GM18499 (cell line): ENCODE measurements around the gene AP1M2.
"Not testable (repeated sequence)": the region's sequence is repeated elsewhere in the genome, so short reads cannot be mapped to it uniquely, and the experiment has no call there.

Experiments used
- ATAC-seq: cut with Tn5 transposase; IDR thresholded peaks from one replicate; pipeline ENCODE4 v1.9.1; 2021; ENCODE audit warnings: moderate number of reproducible peaks; ENCODE audit not compliant: insufficient read depth, unreplicated experiment

AP1M2 gene

DNA sequence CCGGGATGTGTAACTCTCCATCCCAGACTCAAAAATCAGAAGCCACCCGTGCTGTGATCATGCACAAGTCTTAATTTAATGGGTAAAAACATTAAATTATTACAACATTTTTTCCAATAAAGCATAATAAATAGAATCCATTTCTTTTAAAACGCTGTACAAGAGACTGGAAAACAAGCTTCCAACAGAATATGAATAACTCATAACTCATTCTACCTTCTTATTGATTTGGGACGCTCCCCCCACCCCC lies 20.8 kb downstream of the AP1M2 start:
- ATAC-seq: no peak

DNA sequence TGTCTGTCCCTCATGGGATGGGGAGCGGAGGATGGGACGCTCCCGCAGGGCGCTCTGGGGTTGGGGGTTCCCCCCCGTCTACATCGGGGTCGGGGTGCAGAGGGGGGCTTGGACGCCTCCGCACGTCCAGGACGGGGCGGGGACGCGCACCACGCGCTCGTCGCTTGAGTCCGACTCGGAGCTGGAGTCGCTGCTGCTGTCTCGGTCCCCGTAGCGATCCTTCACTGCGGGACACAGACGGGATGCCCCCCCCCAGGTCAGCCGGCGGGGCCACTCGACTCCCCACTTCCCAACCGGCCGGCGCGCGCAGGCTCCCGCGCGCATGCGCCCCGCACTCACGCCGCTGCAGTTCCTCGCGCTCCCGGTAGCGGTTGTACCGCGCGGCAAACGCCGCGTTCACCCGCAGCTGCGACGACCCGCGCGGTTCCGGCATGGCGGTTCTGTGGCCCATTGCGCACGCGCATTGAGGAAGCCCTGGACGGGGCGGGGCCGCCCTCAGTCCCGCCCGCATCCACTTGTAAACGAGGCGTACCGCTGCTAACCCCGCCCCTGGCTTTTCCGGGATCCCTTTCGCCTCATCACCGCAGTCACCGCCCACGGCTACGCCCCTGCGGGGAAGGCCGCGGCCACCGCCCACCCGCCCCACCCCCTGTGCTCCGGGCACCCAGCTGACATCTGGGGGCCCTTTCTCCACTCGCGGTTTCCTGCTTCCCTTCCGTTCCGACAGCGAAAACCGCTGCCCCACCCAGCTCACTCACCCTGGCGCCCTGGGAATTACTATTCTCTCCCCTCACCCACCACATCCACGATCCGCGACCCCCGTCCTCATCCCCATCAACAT lies 21.3 kb downstream of the AP1M2 start, which contains the start of gene KRI1:
Gene KRI1 (minus strand): TSS at position 444 of the 841 bp plus-strand sequence. CDS start 11 bp downstream, at position 433.
- peak; percentile 28 for ATAC-seq

DNA sequence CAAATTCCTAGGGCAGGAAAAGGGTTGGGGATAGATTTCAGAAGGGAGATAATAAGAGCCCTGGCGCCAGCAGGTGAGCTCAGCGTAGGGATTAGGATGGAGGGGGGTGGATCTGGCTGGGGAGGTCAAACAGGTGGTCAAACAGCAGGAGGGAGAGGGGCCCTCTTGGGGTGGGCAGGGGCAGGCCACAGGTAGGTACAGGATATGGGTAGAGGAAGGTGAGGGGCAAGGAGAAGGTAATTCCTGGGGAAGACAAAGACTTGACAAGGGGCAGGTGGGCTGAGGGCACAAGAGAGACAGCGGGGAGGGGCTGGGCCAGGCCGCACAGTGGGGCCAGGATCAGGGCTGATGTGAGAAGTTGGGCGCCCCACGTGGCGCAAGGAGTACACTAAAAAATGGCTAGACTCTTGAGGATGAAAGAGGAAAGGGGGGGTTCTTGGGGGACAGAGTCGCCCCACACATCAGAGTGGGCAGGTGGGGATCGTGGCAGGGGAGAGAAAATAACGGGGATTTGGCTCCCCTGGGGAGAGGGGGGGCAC lies 22.0 kb downstream of the AP1M2 start:
- ATAC-seq: no peak

DNA sequence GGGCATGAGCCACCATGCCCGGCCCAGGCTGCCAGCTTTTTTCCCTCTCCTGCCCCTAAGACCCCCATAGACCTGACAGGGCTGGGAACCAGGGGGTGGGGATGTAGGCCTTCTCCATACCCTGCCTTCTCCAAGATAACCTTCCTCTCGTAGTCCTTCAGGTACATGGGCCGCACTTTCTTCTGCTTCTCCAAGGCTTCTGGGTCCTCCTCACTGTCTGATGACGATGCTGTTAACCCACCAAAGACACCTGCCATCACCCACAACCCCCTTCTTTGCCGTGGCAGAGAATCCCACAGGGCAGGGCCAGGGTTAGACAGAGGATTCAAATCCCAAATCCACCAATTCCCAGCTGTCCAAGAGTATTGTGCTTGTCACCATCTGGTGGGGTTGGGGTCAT lies 24.5 kb downstream of the AP1M2 start:
- ATAC-seq: no peak

DNA sequence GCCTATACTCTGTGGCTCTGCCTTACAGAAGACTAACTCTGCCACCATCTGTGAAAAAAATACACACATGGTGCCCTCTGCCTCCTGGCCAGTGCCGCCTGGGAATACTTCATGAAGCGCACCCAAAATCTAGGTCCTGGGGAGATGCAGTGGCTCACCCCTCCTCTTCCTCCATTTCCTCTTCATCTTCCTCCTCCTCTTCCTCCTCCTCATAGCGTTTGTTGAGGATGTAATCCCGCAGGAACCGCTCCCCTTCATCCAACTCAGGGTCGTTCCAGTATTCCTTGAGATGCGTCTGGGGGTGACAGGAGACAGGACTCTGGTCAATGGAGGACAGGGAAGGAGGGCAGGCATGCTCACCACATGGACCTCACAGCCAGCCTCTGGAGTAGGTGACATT lies 27.0 kb downstream of the AP1M2 start:
- no peak for ATAC-seq

DNA sequence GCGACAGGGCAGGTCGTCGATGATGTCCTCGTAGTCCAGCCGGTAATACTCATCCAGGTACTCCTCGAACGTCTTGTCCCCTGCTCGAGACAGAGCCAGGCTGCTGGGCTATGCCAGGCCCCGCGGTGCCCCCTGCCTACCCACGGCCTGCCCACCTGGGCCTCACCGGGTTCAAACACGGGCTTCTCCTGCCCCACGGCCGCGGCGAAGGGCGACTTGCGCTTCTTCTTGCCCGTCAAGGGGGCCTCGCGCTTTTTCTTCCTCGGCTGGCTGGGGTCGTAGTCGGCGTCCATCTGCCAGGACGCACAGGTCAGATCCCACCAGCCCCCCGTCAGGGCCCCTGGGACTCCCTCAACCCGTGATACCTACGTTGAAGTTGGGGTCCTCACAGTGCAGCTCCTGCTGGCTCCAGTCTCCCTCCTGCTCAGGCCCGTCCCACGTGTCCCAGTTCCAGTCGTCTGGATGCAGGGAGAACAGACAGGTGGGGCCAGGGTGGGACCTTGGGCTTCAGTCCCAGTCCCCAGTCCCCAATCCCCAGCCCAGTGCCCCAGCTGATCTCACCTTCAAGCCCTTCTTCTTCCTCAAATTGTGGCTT lies 29.4 kb downstream of the AP1M2 start:
- no peak for ATAC-seq

DNA sequence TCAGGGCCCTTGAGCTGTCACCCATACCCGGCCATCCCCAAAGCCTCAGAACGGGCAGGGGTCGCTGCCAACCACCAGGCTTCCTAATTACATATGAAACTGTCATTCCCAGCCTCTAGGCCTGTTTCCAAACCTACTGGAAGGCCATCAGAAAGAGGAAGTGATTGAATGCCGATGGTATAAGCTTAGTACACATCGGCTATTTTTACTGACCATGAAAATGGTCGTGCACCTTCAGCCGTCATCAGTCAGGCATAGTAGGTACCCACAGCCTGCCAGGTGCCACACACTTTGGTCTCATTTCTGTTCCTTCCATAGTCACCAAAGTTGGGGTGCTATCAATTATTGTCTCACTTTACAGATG lies 31.5 kb downstream of the AP1M2 start:
- ATAC-seq: no peak

DNA sequence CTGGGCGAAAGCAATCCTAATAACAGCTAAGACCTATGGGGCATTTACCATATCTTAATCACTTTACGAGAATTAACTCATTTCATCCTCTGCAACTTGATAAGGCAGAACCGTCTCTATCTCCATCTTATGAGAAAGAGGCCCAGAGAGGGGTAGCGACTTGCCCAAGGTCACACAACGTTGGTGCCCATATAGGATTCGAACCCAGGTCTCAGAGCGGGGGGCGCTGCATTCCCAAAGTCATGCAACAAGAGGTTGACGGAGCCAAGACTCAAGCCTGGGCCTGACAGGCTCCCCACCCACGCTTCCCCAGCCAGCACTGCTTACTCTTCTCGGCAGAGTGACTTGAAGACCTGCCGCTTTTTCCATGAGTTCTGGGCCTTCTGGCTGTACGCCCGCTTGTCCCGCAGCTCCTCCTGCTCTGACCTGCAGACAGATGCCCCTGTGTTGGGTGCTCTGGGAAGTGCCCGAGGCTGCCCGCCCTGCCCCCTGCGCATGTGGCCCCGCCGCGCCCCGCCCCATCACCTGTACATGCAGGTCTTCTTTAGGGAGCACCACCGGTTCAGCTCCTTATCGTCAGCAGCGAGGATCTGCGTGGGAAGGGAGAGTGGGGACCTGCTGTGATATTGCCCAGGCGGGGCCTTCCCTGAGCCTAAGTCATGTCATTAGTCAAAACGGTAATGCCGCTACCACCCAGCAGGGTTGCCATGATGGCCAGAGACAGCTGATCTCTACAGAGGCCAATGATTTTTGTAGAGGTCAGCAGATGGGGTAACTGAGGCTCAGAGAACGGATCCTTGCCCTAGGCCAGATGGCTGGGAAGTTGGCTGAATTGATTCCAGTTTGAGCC lies 32.1 kb downstream of the AP1M2 start:
- no peak for ATAC-seq

DNA sequence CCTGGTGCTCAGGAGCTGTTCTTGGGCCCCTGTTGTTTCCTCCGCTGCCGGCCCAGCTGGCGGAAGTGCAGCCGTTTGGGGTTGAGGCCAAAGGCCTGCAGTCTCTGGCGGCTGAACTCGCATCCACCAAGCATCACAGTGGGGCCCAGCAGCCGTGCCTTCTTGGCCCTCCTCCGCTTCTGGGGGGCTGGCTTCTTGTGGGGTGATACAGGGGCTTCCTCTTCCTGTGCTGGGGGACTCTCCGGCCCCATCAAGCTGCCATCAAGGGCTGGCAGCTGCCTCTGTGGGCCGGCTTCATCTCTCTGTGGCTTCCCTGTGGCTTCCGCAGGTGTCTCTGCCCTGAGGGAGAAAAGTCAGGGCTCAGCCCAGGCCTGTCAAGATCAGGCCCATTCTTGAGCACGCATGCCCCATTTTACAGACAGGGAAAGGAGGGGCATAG lies 33.1 kb downstream of the AP1M2 start:
- no peak for ATAC-seq

DNA sequence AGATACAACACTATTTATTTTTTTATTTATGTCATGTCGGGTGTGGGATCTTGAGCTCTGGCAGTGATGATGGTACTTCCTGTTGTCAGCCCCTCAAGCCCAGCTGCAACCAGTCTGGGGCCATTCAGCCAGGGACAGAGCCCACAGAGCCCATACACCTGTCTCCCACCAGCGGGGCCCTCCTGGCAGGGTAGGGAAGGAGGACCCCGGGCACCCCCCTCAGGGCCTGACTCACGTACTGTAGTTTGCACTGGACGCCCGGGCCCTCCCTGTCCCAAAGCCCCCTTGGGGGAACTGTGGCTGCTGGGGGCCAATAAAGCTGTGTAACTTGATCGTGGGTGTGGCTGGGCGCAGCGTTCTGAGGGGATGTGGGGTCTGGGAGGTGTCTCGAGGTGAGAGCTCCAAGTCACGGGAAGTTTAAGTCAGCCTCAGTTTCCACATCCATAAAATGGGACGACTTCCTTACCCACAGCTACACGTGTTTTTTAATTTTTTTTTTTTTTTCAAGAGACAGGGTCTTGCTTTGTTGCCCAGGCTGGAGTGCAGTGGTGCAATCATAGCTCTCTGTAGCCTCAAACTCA lies 33.9 kb downstream of the AP1M2 start:
- no peak for ATAC-seq

DNA sequence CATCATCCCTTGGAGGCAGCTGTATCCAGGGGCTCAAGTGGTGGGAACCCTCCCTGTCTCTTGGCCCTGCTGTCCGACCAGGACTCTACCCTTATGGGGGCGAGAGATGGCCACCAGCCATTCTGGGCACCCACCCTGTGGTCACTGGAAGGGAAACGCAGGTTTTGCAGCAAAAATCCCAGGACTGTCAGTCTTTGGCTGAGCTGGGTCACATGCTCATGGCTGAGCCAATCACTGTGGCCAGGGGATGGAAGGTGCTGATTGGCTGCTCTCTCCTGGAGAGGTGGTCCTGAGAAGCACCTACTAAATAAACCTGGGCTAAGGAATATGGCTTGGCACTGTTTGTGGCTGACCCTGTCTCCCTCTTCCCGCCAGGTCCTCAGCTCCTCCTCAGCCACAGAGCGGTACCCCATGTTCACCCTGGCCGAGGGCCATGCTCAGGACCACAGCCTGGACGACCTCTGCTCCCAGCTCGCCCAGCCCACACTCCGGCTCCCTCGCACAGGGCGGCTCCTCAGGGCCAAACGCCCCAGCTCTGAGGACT lies 34.5 kb downstream of the AP1M2 start:
- no peak for ATAC-seq

DNA sequence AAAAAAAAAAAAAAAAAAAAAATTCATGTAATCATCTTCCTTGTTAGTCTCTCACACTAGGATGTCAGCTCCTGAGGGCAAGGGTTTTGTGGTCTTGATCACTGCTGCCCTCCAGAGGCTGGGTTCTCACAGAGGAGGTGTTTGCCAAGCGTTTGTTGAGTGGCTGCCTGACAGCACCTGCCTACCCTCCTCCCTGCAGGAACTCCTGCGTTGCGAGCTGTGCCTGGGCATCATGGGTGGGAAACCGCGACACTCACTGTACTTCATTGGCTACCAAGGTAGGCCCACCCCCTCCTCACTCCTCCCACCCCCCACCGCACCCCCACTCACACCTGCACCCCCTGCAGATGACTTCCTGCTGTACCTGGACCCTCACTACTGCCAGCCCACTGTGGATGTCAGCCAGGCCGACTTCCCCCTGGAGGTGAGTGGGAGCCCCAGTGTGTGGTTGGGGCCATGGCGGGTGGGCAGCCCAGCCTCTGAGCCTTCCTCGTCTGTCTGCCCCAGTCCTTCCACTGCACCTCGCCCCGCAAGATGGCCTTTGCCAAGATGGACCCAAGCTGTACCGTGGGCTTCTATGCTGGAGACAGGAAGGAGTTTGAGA lies 35.3 kb downstream of the AP1M2 start:
- no peak for ATAC-seq

DNA sequence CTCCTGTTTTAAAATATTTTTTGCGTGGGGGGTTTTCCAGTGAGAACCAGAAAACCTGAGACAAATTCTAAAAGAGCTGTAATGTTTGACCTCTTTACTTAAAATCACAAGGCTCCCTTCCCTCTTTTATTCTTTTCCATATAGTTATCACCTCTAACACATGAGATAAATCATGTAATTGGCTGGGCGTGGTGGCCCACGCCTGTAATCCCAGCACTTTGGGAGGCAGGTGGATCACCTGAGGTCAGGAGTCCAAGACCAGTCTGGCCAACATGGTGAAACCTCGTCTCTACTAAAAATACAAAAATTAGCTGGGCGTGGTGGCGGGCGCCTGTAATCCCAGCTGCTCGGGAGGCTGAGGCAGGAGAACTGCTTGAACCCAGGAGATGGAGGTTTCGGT lies 36.1 kb downstream of the AP1M2 start:
- not testable (repeated sequence) for ATAC-seq

DNA sequence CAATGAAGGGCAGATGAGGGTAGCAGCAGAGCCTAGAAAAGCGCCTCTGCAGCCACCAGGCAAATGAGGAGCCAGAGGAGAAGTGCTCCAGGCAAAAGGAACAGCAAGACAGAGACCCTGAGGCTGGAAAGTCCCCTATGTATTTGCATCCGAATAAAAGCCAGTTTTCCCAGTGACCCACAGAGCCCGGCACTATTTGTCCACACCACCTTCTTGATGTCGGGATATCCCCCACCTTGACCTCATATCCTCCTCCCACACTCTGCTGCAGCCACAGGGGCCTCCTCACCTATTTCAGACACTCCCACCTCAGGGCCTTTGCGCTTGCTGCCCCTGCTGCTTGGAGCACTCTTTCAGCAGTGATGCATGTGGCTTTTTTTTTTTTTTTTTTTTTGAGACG lies 36.8 kb downstream of the AP1M2 start:
- no peak for ATAC-seq

DNA sequence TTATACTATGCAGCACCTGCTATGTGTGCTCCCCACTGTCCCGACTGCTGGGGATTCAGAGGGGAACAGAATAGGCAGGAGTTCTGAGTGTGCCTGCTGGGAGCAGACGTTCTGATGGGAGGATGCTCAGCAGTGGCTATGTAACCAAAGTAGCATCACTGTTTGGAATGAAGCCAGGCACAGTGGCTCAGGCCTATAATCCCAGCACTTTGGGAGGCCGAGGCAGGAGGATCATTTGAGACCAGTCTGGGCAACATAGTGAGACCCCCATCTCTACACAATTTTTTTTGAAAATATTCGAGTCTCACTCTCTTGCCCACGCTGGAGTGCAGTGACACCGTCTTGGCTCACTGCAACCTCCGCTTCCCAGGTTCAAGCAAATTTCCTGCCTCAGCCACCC lies 37.4 kb downstream of the AP1M2 start:
- ATAC-seq: no peak

DNA sequence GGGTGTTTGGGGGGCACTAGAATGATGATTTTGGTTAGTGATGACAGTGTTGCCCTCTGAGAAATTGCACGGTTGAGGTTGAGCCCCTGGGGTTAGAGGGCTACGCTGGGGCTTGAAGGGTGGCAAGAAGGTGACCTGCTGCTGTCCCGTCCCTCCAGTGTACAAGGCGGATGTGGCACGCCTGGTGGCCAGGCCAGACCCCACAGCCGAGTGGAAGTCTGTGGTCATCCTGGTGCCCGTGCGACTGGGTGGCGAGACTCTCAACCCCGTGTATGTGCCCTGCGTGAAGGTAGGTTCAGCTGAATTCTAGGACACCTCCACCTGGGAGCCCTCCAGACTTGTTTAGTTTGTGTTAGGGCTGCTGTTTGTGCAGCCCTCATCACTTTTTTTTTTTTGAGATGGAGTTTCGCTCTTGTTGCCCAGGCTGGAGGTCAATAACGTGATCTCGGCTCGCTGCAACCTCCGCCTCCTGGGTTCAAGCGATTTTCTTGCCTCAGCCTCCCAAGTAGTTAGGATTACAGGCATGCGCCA lies 38.3 kb downstream of the AP1M2 start:
- no peak for ATAC-seq

DNA sequence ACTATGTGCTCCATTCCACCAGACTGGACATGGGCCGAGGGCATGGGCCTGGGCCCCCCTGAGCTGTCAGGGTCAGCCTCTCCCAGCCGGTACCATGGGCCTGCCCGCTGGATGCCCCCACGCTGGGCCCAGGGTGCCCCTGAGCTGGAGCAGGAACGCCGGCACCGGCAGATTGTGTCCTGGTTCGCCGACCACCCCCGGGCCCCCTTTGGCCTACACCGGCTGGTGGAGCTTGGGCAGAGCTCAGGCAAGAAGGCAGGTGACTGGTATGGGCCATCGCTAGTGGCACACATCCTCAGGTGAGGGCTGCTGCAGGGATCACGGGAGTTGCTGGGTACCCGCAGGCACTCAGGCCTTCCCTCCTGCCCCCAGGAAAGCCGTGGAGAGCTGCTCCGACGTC lies 40.3 kb downstream of the AP1M2 start:
- no peak for ATAC-seq

DNA sequence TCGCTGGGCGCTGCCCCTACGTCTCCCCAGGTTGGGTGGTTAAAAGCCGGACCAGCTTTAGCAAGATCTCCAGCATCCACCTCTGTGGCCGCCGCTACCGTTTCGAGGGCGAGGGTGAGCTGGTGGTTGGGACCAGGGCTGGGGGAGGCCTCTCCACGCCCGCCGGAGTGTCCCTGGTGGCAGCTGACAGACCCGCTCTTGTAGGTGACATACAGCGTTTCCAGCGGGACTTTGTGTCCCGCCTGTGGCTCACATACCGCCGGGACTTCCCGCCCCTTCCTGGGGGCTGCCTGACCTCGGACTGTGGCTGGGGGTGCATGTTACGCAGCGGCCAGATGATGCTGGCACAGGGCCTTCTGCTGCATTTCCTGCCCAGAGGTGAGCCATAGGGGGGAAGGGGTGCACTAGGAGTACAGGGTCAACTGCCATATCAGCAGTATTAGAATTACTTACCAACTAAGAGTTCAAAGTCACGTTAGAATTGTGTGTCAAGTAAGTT lies 42.3 kb downstream of the AP1M2 start:
- no peak for ATAC-seq

DNA sequence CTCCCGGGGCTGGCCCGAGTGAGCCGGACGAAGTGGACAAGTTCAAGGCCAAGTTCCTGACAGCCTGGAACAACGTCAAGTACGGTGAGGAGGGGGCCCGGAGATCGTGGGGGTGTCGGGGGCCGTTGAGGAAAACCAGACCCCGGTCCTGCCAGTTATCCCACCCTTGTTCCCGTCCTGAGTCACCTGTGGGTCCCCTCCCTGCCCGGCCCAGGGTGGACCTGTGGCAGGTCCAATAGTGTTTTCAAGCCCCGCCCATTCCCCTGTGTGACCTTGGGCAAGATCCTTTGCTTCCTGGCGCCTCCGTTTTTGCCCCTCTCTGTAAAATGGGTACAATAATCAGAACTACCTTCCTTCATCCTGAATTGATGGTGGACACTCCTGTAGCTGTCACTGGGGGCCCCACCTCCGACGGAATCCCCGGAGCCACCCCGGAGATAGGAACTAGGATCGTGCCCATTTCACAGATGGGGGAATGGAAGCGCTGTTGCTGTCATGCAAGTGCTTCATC lies 42.8 kb downstream of the AP1M2 start:
- ATAC-seq: no peak
